Measurements from ENCODE around the gene TMED5.
"Not testable (repeated sequence)": the region's sequence is repeated elsewhere in the genome, so short reads cannot be mapped to it uniquely, and the experiment has no call there.

Gene TMED5

DNA sequence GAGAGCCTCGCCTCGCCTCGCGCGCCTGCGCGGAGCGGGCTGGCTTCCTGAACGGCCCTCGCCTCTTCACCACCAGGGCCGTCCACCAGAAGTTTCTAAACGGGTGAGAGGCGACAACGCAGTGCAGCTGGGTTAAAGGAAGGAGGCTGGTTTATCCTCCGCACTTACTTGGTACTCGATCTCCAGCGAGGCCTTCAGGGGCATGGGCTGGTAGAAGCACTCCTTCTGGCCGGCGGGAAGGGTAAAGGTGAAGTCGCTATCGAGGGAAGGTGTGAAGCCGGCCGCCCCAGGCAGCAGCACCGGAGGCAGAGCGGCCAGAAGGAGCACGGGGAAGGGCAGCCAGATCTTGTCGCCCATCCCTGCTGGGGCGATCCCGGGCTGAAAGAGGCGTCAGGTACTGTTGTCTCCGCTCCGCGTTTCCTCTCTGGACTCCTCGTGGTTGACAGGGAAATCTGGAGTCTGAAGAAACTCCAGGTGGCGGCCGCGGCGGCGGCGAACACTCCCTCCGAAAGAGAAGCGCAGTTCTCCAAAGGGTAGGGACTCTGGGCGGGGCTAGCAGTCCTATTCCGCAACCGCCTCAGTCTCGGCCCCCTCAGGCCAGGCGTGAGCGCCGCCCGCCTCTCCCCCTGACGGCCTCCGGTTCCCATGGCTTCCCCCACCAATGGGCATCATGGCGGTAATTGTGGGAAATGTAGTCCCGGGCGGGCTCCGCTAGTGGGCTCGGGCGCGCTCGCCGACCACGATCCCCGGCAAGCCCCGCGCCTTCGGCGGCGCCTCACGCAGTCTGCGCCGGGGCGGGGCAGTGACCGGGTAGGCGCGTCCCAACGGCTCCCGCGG, at the start of gene TMED5:
Gene TMED5, minus strand, starts transcription at position 528 of the 837 bp plus-strand sequence. Its CDS starts 171 bp downstream, at position 357.
- ChIA-PET CTCF (no interaction called here), POLR2A (interaction anchor here (1.4 kb wide), 1 partner anchor 100 kb away, joined by 4 read pairs; no protein-coding TSS in a partner anchor)
- DNase-seq (ENCODE audit: extremely low spot score) = peak; percentile 92
- peak; percentile 98 for TF ChIP-seq L3MBTL2 (conservative IDR thresholded peaks at IDR 0.05)
- TF ChIP-seq ZNF384 (IDR thresholded peaks at IDR 0.05) = no peak

DNA sequence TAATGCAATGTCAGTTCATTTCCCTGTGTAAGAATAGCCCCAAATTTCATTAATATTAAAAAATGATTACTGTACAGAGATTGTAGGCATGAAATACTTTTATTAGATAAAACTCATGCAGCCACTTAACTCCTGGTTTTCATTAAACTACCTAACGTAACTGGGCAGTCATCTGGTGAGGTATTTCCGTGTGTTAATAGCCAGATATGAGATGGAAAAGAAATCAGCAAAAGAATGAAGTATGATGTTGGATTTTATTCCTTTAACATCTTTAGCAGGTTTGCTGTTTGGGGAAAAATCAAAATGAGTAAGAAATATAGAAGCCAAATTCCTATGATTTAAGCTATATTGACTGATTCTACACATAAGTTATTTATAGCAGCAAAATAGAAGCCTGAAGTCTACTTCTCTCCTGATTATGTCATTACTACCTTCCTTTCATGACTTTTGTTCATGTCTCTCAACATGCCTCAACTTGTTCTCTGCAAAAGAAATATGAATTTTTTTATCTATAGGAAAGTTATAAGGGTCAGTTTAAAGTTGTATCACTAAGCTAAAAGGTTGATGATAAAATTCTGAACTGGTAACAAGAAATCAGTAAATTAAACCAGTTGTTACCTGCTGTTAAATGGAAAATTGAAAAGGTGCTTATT, 42.9 kb upstream of the TMED5 start:
- POLR2A ChIA-PET = interaction anchor here (1.1 kb wide), 1 partner anchor 145 kb away, joined by 5 read pairs; the partner anchor contains the start of gene MTF2
- CTCF ChIA-PET = no interaction called here
- no peak for DNase-seq (ENCODE audit: extremely low spot score)
- TF ChIP-seq TARDBP (IDR thresholded peaks at IDR 0.05) (no peak), ZNF384 (IDR thresholded peaks at IDR 0.05) (no peak), SUZ12 (IDR thresholded peaks at IDR 0.05) (no peak), ARNT (IDR thresholded peaks at IDR 0.05) (no peak), SP1 (IDR thresholded peaks at IDR 0.05) (no peak), ELF4 (IDR thresholded peaks at IDR 0.05) (no peak), LEF1 (IDR thresholded peaks at IDR 0.05; ENCODE audit: borderline replicate concordance) (no peak), NFRKB (IDR thresholded peaks at IDR 0.05) (no peak), CTBP1 (IDR thresholded peaks at IDR 0.05; ENCODE audit: borderline replicate concordance) (no peak), FOXM1 (IDR thresholded peaks at IDR 0.05; ENCODE audit: borderline replicate concordance) (no peak), HDGF (IDR thresholded peaks at IDR 0.05; ENCODE audit: borderline replicate concordance) (no peak), BHLHE40 (IDR thresholded peaks at IDR 0.05; ENCODE audit: borderline replicate concordance) (no peak), FOXK2 (IDR thresholded peaks at IDR 0.05) (no peak), L3MBTL2 (conservative IDR thresholded peaks at IDR 0.05) (no peak), FOXA1 (IDR thresholded peaks at IDR 0.05) (no peak)
- TF ChIP-seq, protein P1, sequence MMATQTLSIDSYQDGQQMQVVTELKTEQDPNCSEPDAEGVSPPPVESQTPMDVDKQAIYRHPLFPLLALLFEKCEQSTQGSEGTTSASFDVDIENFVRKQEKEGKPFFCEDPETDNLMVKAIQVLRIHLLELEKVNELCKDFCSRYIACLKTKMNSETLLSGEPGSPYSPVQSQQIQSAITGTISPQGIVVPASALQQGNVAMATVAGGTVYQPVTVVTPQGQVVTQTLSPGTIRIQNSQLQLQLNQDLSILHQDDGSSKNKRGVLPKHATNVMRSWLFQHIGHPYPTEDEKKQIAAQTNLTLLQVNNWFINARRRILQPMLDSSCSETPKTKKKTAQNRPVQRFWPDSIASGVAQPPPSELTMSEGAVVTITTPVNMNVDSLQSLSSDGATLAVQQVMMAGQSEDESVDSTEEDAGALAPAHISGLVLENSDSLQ (IDR thresholded peaks at IDR 0.05) = no peak

DNA sequence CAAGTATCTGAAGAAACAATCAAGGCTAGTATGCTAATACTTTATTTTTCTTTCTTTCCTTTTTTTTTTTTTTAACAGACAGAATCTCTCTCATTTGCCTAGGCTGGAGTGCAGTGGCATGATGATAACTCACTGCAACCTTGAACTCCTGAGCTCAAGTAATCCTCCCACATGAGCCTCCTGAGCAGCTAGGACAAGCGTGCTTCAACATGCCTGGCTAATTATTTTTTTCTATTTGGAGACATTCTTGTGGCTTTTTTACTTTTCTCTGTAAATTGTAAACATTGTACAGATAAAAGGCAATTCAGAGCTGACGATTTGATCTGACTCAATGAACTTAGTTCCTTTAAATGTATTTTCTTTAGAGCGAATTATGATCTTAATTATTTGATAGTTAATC, 41.7 kb upstream of the TMED5 start:
- CTCF ChIA-PET = no interaction called here
- TF ChIP-seq FOXA1 (IDR thresholded peaks at IDR 0.05) = no peak
- no peak for TF ChIP-seq ARNT (IDR thresholded peaks at IDR 0.05)
- TF ChIP-seq FOXM1 (IDR thresholded peaks at IDR 0.05; ENCODE audit: borderline replicate concordance) = no peak
- no peak for TF ChIP-seq SUZ12 (IDR thresholded peaks at IDR 0.05)
- no peak for TF ChIP-seq BHLHE40 (IDR thresholded peaks at IDR 0.05; ENCODE audit: borderline replicate concordance)
- no peak for TF ChIP-seq ZNF384 (IDR thresholded peaks at IDR 0.05)
- TF ChIP-seq FOXK2 (IDR thresholded peaks at IDR 0.05) = no peak
- no peak for TF ChIP-seq L3MBTL2 (conservative IDR thresholded peaks at IDR 0.05)
- TF ChIP-seq SP1 (IDR thresholded peaks at IDR 0.05) = no peak
- TF ChIP-seq NFRKB (IDR thresholded peaks at IDR 0.05) = no peak
- no peak for TF ChIP-seq CTBP1 (IDR thresholded peaks at IDR 0.05; ENCODE audit: borderline replicate concordance)
- no peak for TF ChIP-seq LEF1 (IDR thresholded peaks at IDR 0.05; ENCODE audit: borderline replicate concordance)
- TF ChIP-seq, protein P1 (IDR thresholded peaks at IDR 0.05) = no peak
- no peak for TF ChIP-seq TARDBP (IDR thresholded peaks at IDR 0.05)
- TF ChIP-seq HDGF (IDR thresholded peaks at IDR 0.05; ENCODE audit: borderline replicate concordance) = no peak
- TF ChIP-seq ELF4 (IDR thresholded peaks at IDR 0.05) = no peak
- DNase-seq (ENCODE audit: extremely low spot score) = no peak
- POLR2A ChIA-PET = no interaction called here

DNA sequence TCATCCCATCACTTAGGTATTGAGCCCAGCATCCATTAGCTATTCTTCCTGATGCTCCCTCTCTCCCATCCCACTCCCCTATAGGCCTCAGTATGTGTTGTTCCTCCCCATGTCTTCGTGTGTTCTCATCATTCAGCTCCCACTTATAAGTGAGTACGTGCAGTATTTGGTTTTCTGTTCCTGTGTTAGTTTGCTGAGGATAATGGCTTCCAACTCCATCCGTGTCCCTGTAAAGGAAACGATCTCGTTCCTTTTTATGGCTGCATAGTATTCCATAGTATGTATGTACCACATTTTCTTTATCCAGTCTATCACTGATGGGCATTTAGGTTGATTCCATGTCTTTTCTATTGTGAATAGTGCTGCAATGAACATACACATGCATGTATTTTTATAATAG, 40.5 kb upstream of the TMED5 start:
- CTCF ChIA-PET; POLR2A ChIA-PET; DNase-seq (ENCODE audit: extremely low spot score): not testable (repeated sequence)

DNA sequence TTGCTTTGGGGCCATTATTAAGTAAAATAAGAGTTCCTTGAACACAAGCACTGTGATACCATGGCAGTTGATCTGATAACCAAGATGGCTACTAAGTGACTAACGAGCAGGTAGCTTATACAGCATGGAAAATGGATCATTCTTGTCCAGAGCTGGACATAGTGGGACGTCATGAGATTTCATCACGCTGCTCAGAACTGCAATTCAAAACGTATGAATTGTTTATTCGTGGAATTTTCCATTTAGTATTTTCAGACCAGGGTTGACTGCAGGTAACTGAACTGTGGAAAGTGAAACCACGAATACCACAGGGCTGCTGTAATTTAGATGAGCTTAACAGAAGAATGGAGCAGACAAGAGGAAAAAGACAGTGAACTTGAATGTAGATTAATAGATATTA, 39.2 kb upstream of the TMED5 start:
- no peak for DNase-seq (ENCODE audit: extremely low spot score)
- ChIA-PET CTCF (no interaction called here), POLR2A (no interaction called here)
- TF ChIP-seq NFRKB (IDR thresholded peaks at IDR 0.05) = no peak
- TF ChIP-seq SUZ12 (IDR thresholded peaks at IDR 0.05) = no peak
- TF ChIP-seq FOXM1 (IDR thresholded peaks at IDR 0.05; ENCODE audit: borderline replicate concordance) = no peak
- TF ChIP-seq ZNF384 (IDR thresholded peaks at IDR 0.05) = no peak
- no peak for TF ChIP-seq CTBP1 (IDR thresholded peaks at IDR 0.05; ENCODE audit: borderline replicate concordance)

DNA sequence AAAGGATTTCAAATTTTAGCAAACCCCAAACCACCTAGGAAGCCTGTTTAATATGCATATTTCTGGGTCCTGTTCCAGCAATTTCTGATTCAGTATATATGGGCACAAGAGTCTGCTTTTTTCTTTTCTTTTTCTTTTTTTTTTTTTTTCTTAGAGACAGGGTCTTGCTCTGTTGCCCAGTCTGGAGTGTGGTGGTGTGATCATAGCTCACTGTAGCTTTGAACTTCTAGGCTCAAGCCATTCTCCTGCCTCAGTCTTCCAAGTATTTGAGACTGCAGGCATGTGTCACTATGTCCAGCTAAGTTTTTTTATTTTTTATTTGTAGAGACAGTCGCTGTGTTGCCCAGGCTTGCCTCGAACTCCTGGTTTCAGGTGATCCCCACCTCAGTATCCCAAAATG, 35.1 kb upstream of the TMED5 start:
- ChIA-PET POLR2A (interaction anchor here (0.9 to 1.5 kb wide), 2 partner anchors 135 to 136 kb away, joined by 3 to 4 read pairs; partner anchors contain the start of gene MTF2), CTCF (no interaction called here)
- DNase-seq (ENCODE audit: extremely low spot score) = no peak
- no peak for TF ChIP-seq SP1 (IDR thresholded peaks at IDR 0.05)
- no peak for TF ChIP-seq FOXM1 (IDR thresholded peaks at IDR 0.05; ENCODE audit: borderline replicate concordance)
- TF ChIP-seq NFRKB (IDR thresholded peaks at IDR 0.05) = no peak
- TF ChIP-seq BHLHE40 (IDR thresholded peaks at IDR 0.05; ENCODE audit: borderline replicate concordance) = no peak
- TF ChIP-seq CTBP1 (IDR thresholded peaks at IDR 0.05; ENCODE audit: borderline replicate concordance) = no peak
- TF ChIP-seq ARNT (IDR thresholded peaks at IDR 0.05) = no peak
- TF ChIP-seq L3MBTL2 (conservative IDR thresholded peaks at IDR 0.05) = no peak
- TF ChIP-seq ZNF384 (IDR thresholded peaks at IDR 0.05) = no peak
- TF ChIP-seq HDGF (IDR thresholded peaks at IDR 0.05; ENCODE audit: borderline replicate concordance) = no peak
- no peak for TF ChIP-seq FOXK2 (IDR thresholded peaks at IDR 0.05)
- no peak for TF ChIP-seq SUZ12 (IDR thresholded peaks at IDR 0.05)
- no peak for TF ChIP-seq TARDBP (IDR thresholded peaks at IDR 0.05)
- TF ChIP-seq FOXA1 (IDR thresholded peaks at IDR 0.05) = no peak
- TF ChIP-seq LEF1 (IDR thresholded peaks at IDR 0.05; ENCODE audit: borderline replicate concordance) = no peak
- no peak for TF ChIP-seq ELF4 (IDR thresholded peaks at IDR 0.05)
- TF ChIP-seq, protein P1 (IDR thresholded peaks at IDR 0.05) = no peak
